ENCODE data around the gene PDE2A. TPM values are rescaled to one million over a fixed set of nuclear protein-coding genes. Genes with fewer than 3 reads are reported as not detected.

Gene PDE2A
- polyA plus RNA-seq, 1 donor, result 18.1 TPM

GRCh38 chr11:72684236-72684912 is 10.2 kb upstream of the PDE2A start:
- no peak for DNase-seq (ENCODE audit: low read depth)

- no peak for DNase-seq (ENCODE audit: low read depth)
Observed at GRCh38 chr11:72683782-72684200, 9.6 kb upstream of the PDE2A start.

- DNase-seq (ENCODE audit: low read depth), result no peak
Observed at GRCh38 chr11:72682858-72683243, 8.6 kb upstream of the PDE2A start.

GRCh38 chr11:72682238-72682857 is 8.1 kb upstream of the PDE2A start:
- DNase-seq (ENCODE audit: low read depth), result no peak

- DNase-seq (ENCODE audit: low read depth), result no peak
Observed at GRCh38 chr11:72681226-72682153, 7.3 kb upstream of the PDE2A start.

- no peak for DNase-seq (ENCODE audit: low read depth)
Observed at GRCh38 chr11:72680624-72681158, 6.5 kb upstream of the PDE2A start.

- no peak for DNase-seq (ENCODE audit: low read depth)
Observed at GRCh38 chr11:72679869-72680268, 5.6 kb upstream of the PDE2A start.

GRCh38 chr11:72678524-72678923 is 4.3 kb upstream of the PDE2A start:
- DNase-seq (ENCODE audit: low read depth), result no peak

- DNase-seq (ENCODE audit: low read depth), result no peak
Observed at GRCh38 chr11:72676861-72677341, 2.7 kb upstream of the PDE2A start.

GRCh38 chr11:72675221-72675620 is 999 bp upstream of the PDE2A start:
- DNase-seq (ENCODE audit: low read depth), result no peak

GRCh38 chr11:72673284-72673942 is 809 bp downstream of the PDE2A start:
- DNase-seq (ENCODE audit: low read depth), result no peak

- DNase-seq (ENCODE audit: low read depth), result no peak
Observed at GRCh38 chr11:72672597-72673238, 1.5 kb downstream of the PDE2A start.

- no peak for DNase-seq (ENCODE audit: low read depth)
Observed at GRCh38 chr11:72671152-72672099, 2.8 kb downstream of the PDE2A start.

GRCh38 chr11:72670041-72670440 is 4.2 kb downstream of the PDE2A start:
- DNase-seq (ENCODE audit: low read depth), result no peak

GRCh38 chr11:72669527-72669926 is 4.7 kb downstream of the PDE2A start:
- no peak for DNase-seq (ENCODE audit: low read depth)

GRCh38 chr11:72668629-72669347 is 5.4 kb downstream of the PDE2A start:
- DNase-seq (ENCODE audit: low read depth), result no peak

GRCh38 chr11:72665911-72666472 is 8.2 kb downstream of the PDE2A start:
- DNase-seq (ENCODE audit: low read depth), result no peak

GRCh38 chr11:72662036-72662435 is 12.2 kb downstream of the PDE2A start:
- DNase-seq (ENCODE audit: low read depth), result no peak

GRCh38 chr11:72661486-72661885 is 12.7 kb downstream of the PDE2A start:
- no peak for DNase-seq (ENCODE audit: low read depth)

Measured in forelimb muscle (tissue), 1 donor.